HepG2 (cell line): ENCODE results near the gene KLF7. TPM values are rescaled to one million over a fixed set of nuclear protein-coding genes. Genes with fewer than 3 reads are reported as not detected.

Experiments used
- ATAC-seq: fragments of 200-7000 bp; cut with Tn5 transposase; 3 replicates; pipeline ENCODE4 v1.9.1; 2020; ENCODE audit warnings: mild to moderate bottlenecking, moderate library complexity
- BruUV-seq: library from RNA; stranded (reverse); fragments of 400-500 nt; replicated peaks from 2 replicates; lab custom pipeline; 2021; lab: Mats Ljungman, UMichigan
- CTCF ChIA-PET: fragments of 300-600 bp; formaldehyde crosslinking; extraction: SDS; loops from one replicate; lab custom pipeline; 2021; ENCODE audit warnings: low total read pairs, inconsistent platforms, low intra/inter-chr PET ratio; lab: Yijun Ruan, JAX
- POLR2A ChIA-PET: fragments of 350-600 bp; sonication (Branson Sonifier 250); formaldehyde crosslinking; loops from one replicate; lab custom pipeline; 2020; ENCODE audit warnings: antibody characterized with exemption, inconsistent platforms; lab: Yijun Ruan, JAX
- DNase-seq: peaks from one replicate; pipeline ENCODE4 v3.0.0-alpha.2; 2015; ENCODE audit warnings: low spot score
- FAIRE-seq: peaks from 3 replicates; lab custom pipeline; 2011; peaks lifted over from hg19 to GRCh38; lab: Jason Lieb, UNC
- H2AFZ ChIP-seq: one replicate; pipeline ENCODE4 v1.6.1; 2011; ENCODE audit warnings: low read length, inconsistent platforms
- H3K27ac ChIP-seq: fragments of 300-600 bp; 3 replicates; pipeline ENCODE4 v1.8.0; 2011; ENCODE audit warnings: mixed run types, mild to moderate bottlenecking, mixed read lengths, low read length, inconsistent platforms; ENCODE audit not compliant: insufficient read depth; ENCODE audit errors: extremely low read length
- H3K27me3 ChIP-seq, 2 experiments: fragments of 200-600 bp in 1 of 2; 2 replicates in 1 of 2; 3 replicates in 1 of 2; pipeline versions ENCODE4 v1.6.0 to v1.8.0; 2011; ENCODE audit warnings: low read length in 2 of 2, mild to moderate bottlenecking in 2 of 2, moderate library complexity in 2 of 2, inconsistent platforms in 1 of 2; ENCODE audit not compliant: insufficient read depth in 2 of 2, control insufficient read depth in 1 of 2
- H3K36me3 ChIP-seq, 2 experiments: fragments of 200-600 bp in 1 of 2; replicated peaks in 1 of 2; 2 replicates in 1 of 2; 3 replicates in 1 of 2; pipeline versions ENCODE4 v1.5.1 to v1.8.0; 2011; ENCODE audit warnings: low read length in 2 of 2, inconsistent platforms in 1 of 2; ENCODE audit not compliant: insufficient read depth in 2 of 2, control insufficient read depth in 1 of 2
- H3K4me1 ChIP-seq: 2 replicates; pipeline ENCODE4 v1.5.1; 2012; ENCODE audit warnings: low read length, inconsistent platforms; ENCODE audit not compliant: insufficient read depth
- H3K4me2 ChIP-seq: 2 replicates; pipeline ENCODE4 v1.6.0; 2011; ENCODE audit warnings: low read depth, low read length, inconsistent platforms
- H3K4me3 ChIP-seq, 3 experiments: fragments of 200-600 bp in 1 of 3; sonication (generic), shearing (Covaris generic) in 1 of 3; replicated peaks in 1 of 3; 2 replicates each; pipeline ENCODE4 v1.5.1; 2011 to 2016; ENCODE audit warnings: low read length in 3 of 3, inconsistent platforms in 2 of 3, low read depth in 2 of 3, mild to moderate bottlenecking in 2 of 3, control low read depth in 1 of 3, mixed read lengths in 1 of 3; ENCODE audit not compliant: insufficient read depth in 1 of 3
- H3K79me2 ChIP-seq: one replicate; pipeline ENCODE4 v1.6.1; 2011; ENCODE audit warnings: low read length, inconsistent platforms; ENCODE audit not compliant: insufficient read depth
- H3K9ac ChIP-seq: 2 replicates; pipeline ENCODE4 v1.6.0; 2011; ENCODE audit warnings: mild to moderate bottlenecking, low read depth, low read length, inconsistent platforms; ENCODE audit not compliant: insufficient read depth
- H3K9me3 ChIP-seq: 2 replicates; pipeline ENCODE4 v1.5.1; 2012; ENCODE audit warnings: mild to moderate bottlenecking, low read length
- H4K20me1 ChIP-seq: 2 replicates; pipeline ENCODE4 v1.6.0; 2011; ENCODE audit warnings: inconsistent platforms, mild to moderate bottlenecking, low read length, moderate library complexity; ENCODE audit not compliant: insufficient read depth
- ARID4A ChIP-seq: sonication (generic); formaldehyde crosslinking; IDR thresholded peaks from 2 replicates; pipeline ENCODE4 v1.5.0; 2020; ENCODE audit warnings: mild to moderate bottlenecking, missing genetic modification reagents, borderline replicate concordance
- FUBP1 ChIP-seq: sonication (generic); formaldehyde crosslinking; IDR thresholded peaks from 2 replicates; pipeline ENCODE4 v1.5.1; 2020; ENCODE audit warnings: missing genetic modification reagents, mild to moderate bottlenecking, borderline replicate concordance
- HDAC6 ChIP-seq: fragments of 200-600 bp; sonication (generic); IDR thresholded peaks from 2 replicates; pipeline ENCODE4 v1.7.0; 2017; ENCODE audit warnings: mild to moderate bottlenecking, antibody characterized with exemption, low read length, low read depth
- NFE2 ChIP-seq: sonication (generic); formaldehyde crosslinking; IDR thresholded peaks from 2 replicates; pipeline ENCODE4 v1.4.0; 2020; ENCODE audit warnings: missing genetic modification reagents
- PRMT3 ChIP-seq: sonication (generic); formaldehyde crosslinking; IDR thresholded peaks from 2 replicates; pipeline ENCODE4 v1.8.1; 2022; ENCODE audit warnings: low read depth, mild to moderate bottlenecking, moderate library complexity, missing genetic modification reagents, borderline replicate concordance
- RAD51 ChIP-seq: fragments of 450-650 bp; IDR thresholded peaks from 2 replicates; pipeline ENCODE4 v1.6.1; 2016; ENCODE audit warnings: borderline replicate concordance
- RFXANK ChIP-seq: IDR thresholded peaks from 2 replicates; pipeline ENCODE4 v1.6.1; 2016
- SOX5 ChIP-seq: IDR thresholded peaks from 2 replicates; pipeline ENCODE4 v1.6.1; 2016; ENCODE audit warnings: borderline replicate concordance
- SP2 ChIP-seq: sonication (generic); formaldehyde crosslinking; IDR thresholded peaks from 2 replicates; pipeline ENCODE4 v1.5.1; 2020; ENCODE audit warnings: mild to moderate bottlenecking, missing genetic modification reagents
- THAP9 ChIP-seq: sonication (generic); formaldehyde crosslinking; IDR thresholded peaks from 2 replicates; pipeline ENCODE4; 2020; ENCODE audit warnings: missing genetic modification reagents, mild to moderate bottlenecking, borderline replicate concordance
- ZNF430 ChIP-seq: sonication (generic); formaldehyde crosslinking; IDR thresholded peaks from 2 replicates; pipeline ENCODE4 v1.9.0; 2021; ENCODE audit warnings: mild to moderate bottlenecking, missing genetic modification reagents
- ZNF512 ChIP-seq: sonication (generic); formaldehyde crosslinking; IDR thresholded peaks from 2 replicates; pipeline ENCODE4 v1.4.0; 2020; ENCODE audit warnings: mild to moderate bottlenecking, missing genetic modification reagents
- ZZZ3 ChIP-seq: sonication (generic); formaldehyde crosslinking; IDR thresholded peaks from 2 replicates; pipeline ENCODE4 v1.4.0; 2020; ENCODE audit warnings: missing genetic modification reagents, mild to moderate bottlenecking, borderline replicate concordance
- WGBS: methylation state at CpG from one replicate; pipeline ENCODE4 v1.1.6; 2017; ENCODE audit warnings: low lambda C conversion rate; 5-methylcytosine and 5-hydroxymethylcytosine counted together
- in situ Hi-C: cut with HindIII; loops from 2 replicates; pipeline ENCODE4 v1.10.0; 2017; ENCODE audit warnings: low pct_unique_long_range_greater_than_20kb; ENCODE audit not compliant: extremely low pct_ligation_motif_present
- intact Hi-C: fragments of 100-400 bp; cut with micrococcal nuclease; formaldehyde crosslinking; loops from one replicate; pipeline ENCODE4 v1.10.0; 2022; ENCODE audit not compliant: unreplicated experiment
- polyA plus RNA-seq, 8 experiments: library from polyadenylated mRNA; depleted of rRNA in 3 of 8; stranded (reverse) in 7 of 8; unstranded in 1 of 8; fragments of >200 nt; fragmentation: Illumina TruSeq in 4 of 8; extraction: Trizol in 4 of 8; gene quantifications; 2 replicates each; pipeline versions ENCODE4 v1.2.1 to v1.2.3, GENCODE V29; 2011 to 2016; ENCODE audit warnings: low read depth in 4 of 8, missing spikeins in 1 of 8, mixed read lengths in 1 of 8; ENCODE audit not compliant: insufficient read depth in 1 of 8
- total RNA-seq, 5 experiments: library from RNA; depleted of rRNA; stranded (reverse); fragments of >200 nt; fragmentation: Illumina TruSeq; extraction: Trizol; gene quantifications; 2 replicates each; pipeline ENCODE4 v1.2.3, GENCODE V29; 2016; ENCODE audit warnings: low read depth in 1 of 5

Gene KLF7
- total and polyA plus RNA-seq, 2 of the 13 experiments (the other 11 are each of a cell fraction or from before 2014, with no cell fraction given), result 2.6 to 5.4 TPM

DNA sequence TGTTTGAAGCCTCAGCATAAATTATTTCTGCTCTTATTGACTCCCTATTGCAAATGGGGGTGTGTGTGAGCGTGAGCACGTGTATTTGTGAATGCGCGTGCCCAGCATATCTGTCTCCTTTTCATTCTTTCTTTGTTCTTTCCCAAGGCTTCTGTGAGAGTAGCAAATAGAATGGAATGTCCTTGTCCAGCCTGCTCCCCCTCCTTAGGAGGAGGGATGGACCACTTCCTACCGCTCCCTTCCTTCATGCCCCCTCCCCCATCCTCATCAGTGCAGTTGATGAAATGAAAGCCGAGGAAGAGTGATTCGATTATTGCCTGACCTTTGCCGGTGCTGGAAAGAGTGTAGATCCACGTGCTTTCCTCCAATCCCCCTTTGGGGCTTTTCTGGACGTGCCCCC lies 124.5 kb downstream of the KLF7 start (continued):
- no peak for TF ChIP-seq THAP9 (CRISPR knock-in tag)
- TF ChIP-seq ZNF430 (CRISPR knock-in tag), result no peak
- no peak for TF ChIP-seq PRMT3 (CRISPR knock-in tag)

DNA sequence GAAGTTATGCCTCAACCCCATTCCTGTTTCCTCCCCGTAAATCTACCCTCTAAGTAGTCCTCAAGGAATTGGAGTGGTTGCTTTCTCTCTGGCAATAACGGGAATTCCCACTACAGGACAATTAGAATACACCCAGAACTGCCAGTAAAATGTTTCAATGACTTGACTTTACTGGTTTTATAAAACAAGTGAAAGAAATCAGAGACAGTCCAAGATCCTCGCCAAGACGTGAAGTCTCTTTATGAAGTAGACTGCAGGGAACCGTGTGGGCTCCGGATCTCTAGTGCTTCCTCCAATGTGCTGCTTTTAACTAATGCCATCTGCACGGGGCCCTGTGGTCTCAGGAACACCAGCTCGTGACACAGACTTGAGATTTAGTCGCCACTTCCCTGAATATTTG lies 125.1 kb downstream of the KLF7 start:
- Histone ChIP-seq H3K9ac (no peak overlapping the region), H2AFZ (no peak overlapping the region), H3K27me3 (0 out of 5 replicates have a peak, but pooled peaks cover 0 to 8% of the 10 kb centered on the region in 2 experiments), H3K4me1 (peaks cover 18% of the 10 kb centered on the region), H3K27ac (no peak overlapping the region), H3K36me3 (no peaks in the 10 kb centered on the region), H3K4me2 (no peak overlapping the region), H3K4me3 (no peak overlapping the region), H3K9me3 (no peaks in the 10 kb centered on the region), H3K79me2 (no peaks in the 10 kb centered on the region), H4K20me1 (no peaks in the 10 kb centered on the region)
- no peak for ATAC-seq
- in situ Hi-C loops (no loop called here), intact Hi-C loops (loop anchor here (10.0 kb wide), 1 partner anchor 124 kb away; the partner anchor contains the start of gene KLF7)
- DNase-seq, result no peak
- ChIA-PET POLR2A (no interaction called here), CTCF (no interaction called here)
- 35% methylated on average over 9 of the region's 9 CpGs for WGBS
- no peak for FAIRE-seq
- BruUV-seq, result no TSS peak
- TF ChIP-seq ZNF512 (no peak), HDAC6 (no peak), ARID4A (CRISPR knock-in tag) (no peak), RFXANK (no peak), SP2 (no peak), FUBP1 (CRISPR knock-in tag) (no peak), NFE2 (no peak), SOX5 (CRISPR knock-in tag) (no peak), ZZZ3 (CRISPR knock-in tag) (no peak), RAD51 (no peak)
